Activated CD4-positive, alpha-beta T cell treated with anti-CD3 and anti-CD28 coated beads, Interleukin-2, amount 10 ng/mL, durations not matched to agents 7 days and 5 days (primary cell): ENCODE measurements around the gene FCGR2B. TPM values are rescaled to one million over a fixed set of nuclear protein-coding genes. Genes with fewer than 3 reads are reported as not detected.
"Not testable (repeated sequence)": the region's sequence is repeated elsewhere in the genome, so short reads cannot be mapped to it uniquely, and the experiment has no call there.

Experiments
- CTCF ChIA-PET: fragments of 350-600 bp; sonication (Branson Sonifier 250); formaldehyde crosslinking; loops from one replicate; lab custom pipeline; 2021; ENCODE audit warnings: antibody characterized with exemption; lab: Charles Lee
- POLR2A ChIA-PET: fragments of 350-600 bp; sonication (Branson Sonifier 250); formaldehyde crosslinking; loops from one replicate; lab custom pipeline; 2021; ENCODE audit warnings: antibody characterized with exemption; lab: Charles Lee
- DNase-seq: peaks from one replicate; pipeline ENCODE4 v3.0.0-alpha.2; 2020
- H3K27ac Mint-ChIP-seq: one replicate; pipeline ENCODE4 v1.8.0; 2021; ENCODE audit warnings: mild to moderate bottlenecking, moderate library complexity, mixed read lengths
- H3K27me3 Mint-ChIP-seq: one replicate; pipeline ENCODE4 v1.8.0; 2021; ENCODE audit warnings: mixed read lengths
- H3K36me3 Mint-ChIP-seq: one replicate; pipeline ENCODE4 v1.8.0; 2021; ENCODE audit warnings: low read depth, mixed read lengths
- H3K4me1 Mint-ChIP-seq: one replicate; pipeline ENCODE4 v1.8.0; 2021; ENCODE audit warnings: mixed read lengths
- H3K4me3 Mint-ChIP-seq: one replicate; pipeline ENCODE4 v1.8.0; 2021; ENCODE audit warnings: mild to moderate bottlenecking, moderate library complexity, mixed read lengths
- H3K9me3 Mint-ChIP-seq: one replicate; pipeline ENCODE4 v1.8.0; 2021; ENCODE audit warnings: mixed read lengths
- total RNA-seq, 2 experiments: library from RNA; stranded (reverse); gene quantifications; one replicate each; pipeline ENCODE4 v1.2.3, GENCODE V29; 2021

Gene FCGR2B
- total RNA-seq, 2 experiments from 2014 or later: not detected

DNA sequence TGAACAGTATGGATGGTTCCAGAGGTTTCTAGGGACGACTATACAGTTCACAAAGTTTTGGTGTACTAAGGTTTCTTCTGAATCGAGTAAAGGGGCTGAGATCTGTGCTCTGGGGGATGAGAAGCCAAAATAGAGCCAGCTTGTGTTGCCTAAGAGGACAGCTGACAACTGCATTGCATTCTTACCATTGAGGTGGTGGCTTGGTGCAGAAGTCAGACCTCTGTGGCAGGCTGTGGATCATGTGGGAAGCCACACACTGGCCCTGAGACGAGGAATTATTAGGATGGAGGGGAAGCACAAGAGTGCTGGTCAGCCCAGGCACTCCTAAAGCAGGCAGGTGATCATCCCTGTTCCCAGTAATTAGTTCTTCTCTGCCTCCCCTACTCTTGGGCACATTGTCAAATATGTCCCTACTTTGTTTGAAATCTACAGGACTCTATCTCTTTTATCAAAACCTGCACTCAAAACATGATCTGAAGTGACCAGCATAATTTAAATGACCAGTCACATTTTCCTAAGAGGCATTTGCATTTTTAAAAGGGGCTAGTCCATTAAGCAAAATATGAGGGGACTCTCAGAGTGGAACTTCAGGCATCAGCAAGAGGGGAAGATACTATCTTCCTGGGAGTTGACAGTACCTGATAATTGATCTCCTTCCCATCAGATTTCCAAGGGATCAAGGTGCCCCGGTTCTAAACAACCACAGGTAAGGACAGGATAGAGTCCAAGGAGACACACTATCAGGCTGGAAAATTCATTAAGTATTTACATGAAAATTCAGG, 58.2 kb downstream of the FCGR2B start, which contains the start of gene FCRLB:
TSS of gene FCRLB (plus strand) at position 589 of the 782 bp plus-strand sequence. CDS start 1,129 bp downstream, outside the sequence.
- CTCF ChIA-PET: interaction anchor here (1.3 kb wide), 1 partner anchor 42 kb away, joined by 5 read pairs; no protein-coding TSS in a partner anchor
- POLR2A ChIA-PET: no interaction called here

DNA sequence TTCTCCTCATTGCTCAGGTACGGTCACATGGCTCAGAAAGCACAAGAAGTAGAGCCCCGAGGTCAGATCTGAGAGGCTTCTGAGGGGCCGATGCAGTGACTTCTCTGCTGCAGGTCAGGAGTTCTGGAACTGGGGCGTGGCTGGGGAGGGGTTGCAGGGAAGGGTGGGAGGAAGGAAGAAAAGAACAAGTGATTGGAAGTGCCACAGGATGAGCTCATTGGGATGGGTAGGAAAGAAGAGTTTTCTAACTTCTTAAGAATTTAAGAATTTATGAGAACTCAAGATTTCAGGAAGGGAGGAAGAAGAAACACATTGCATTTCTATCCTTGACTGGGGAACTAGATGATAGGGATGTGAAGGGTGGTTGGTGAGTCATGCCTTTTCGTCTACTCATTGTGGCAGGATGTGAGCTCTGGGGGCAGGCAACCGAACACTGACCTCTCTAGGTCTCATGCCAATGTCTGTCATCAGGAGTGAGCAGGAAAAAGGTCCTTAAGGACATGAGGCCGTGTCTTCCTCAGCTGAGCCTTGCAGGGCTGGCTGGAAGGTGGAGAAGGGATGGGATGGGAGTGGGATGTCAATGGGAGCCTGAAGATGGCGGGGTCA, 58.9 kb downstream of the FCGR2B start:
- no peak overlapping the region for H3K27ac Mint-ChIP-seq
- H3K9me3 Mint-ChIP-seq: no peaks in the 10 kb centered on the region
- H3K4me3 Mint-ChIP-seq: no peak overlapping the region
- no peak for DNase-seq
- peaks cover 73% of the 10 kb centered on the region for H3K27me3 Mint-ChIP-seq
- CTCF ChIA-PET: interaction anchor here (1.1 to 1.3 kb wide), 2 partner anchors 41 to 153 kb away, joined by 3 to 5 read pairs; no protein-coding TSS in a partner anchor
- H3K4me1 Mint-ChIP-seq: peaks cover 22% of the 10 kb centered on the region
- POLR2A ChIA-PET: no interaction called here
- H3K36me3 Mint-ChIP-seq: no peaks in the 10 kb centered on the region

More for the DNA sequence above, 58.2 kb downstream of the FCGR2B start, which contains the start of gene FCRLB:
- Mint-ChIP-seq H3K36me3 (no peaks in the 10 kb centered on the region), H3K27me3 (peaks cover 73% of the 10 kb centered on the region), H3K4me1 (peaks cover 20% of the 10 kb centered on the region), H3K27ac (no peak within 1 kb of the TSS), H3K9me3 (no peaks in the 10 kb centered on the region), H3K4me3 (no peak within 1 kb of the TSS)
- no peak for DNase-seq

DNA sequence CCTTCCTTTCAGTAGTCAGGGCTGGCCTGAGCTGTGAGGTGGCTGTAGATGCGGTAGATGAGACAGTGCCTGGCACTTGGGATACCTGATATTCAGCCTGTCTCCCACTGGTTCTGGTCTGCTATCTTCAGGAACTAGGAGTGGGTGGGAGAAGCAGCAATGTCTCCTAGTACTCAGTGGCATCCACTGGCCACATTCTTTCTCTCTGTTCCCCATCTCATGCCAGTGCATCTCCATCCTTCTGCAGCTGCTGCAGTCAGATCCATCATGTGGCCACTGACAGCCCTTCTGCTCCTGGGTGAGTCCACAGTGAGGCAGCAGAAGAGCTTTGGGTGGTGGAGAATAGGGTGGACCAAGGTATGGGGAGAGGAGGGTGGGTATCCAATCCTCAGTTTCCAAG, 59.5 kb downstream of the FCGR2B start:
- peaks cover 23% of the 10 kb centered on the region for H3K4me1 Mint-ChIP-seq
- no peak overlapping the region for H3K27ac Mint-ChIP-seq
- CTCF ChIA-PET: interaction anchor here (1.1 to 1.3 kb wide), 2 partner anchors 40 to 152 kb away, joined by 3 to 5 read pairs; no protein-coding TSS in a partner anchor
- no peak for DNase-seq
- no peaks in the 10 kb centered on the region for H3K36me3 Mint-ChIP-seq
- no peak overlapping the region for H3K4me3 Mint-ChIP-seq
- H3K9me3 Mint-ChIP-seq: no peaks in the 10 kb centered on the region
- H3K27me3 Mint-ChIP-seq: peaks cover 68% of the 10 kb centered on the region
- POLR2A ChIA-PET: no interaction called here

DNA sequence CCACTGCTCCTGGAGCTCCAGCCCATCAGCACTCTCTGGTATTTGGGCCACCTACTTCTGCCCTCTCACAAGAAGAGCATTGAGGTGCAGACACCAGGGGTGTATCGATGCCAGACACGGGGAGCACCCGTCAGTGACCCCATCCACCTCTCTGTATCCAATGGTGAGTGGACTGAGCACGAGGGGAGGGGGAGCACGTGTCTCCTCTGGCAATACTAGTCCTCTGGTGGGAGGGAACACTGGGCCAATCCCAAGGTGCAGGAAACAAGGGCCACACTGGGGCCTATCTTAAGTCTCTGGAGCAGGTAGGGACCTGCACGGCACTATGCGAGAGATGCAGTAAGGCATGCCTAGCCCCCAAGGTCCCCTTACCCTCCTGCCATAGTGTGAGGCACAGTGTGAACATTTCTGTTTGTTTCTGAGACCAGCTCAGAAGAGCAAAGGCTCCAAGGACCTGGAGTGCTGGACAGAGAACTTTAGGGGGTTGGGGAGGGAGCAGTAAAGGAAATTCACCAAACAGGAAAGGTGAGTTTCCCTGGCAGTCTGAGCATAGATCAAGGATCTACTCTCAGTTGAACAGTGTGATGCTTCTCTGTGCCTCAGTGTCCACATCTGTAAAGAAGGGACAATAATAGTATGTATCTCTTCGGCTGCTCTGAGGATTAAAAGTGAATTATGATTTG, 60.7 kb downstream of the FCGR2B start:
- Mint-ChIP-seq H3K27ac (no peak overlapping the region), H3K36me3 (no peaks in the 10 kb centered on the region), H3K9me3 (no peaks in the 10 kb centered on the region), H3K27me3 (peaks cover 74% of the 10 kb centered on the region), H3K4me3 (no peak overlapping the region), H3K4me1 (peaks cover 31% of the 10 kb centered on the region)
- POLR2A ChIA-PET: no interaction called here
- CTCF ChIA-PET: no interaction called here
- no peak for DNase-seq

DNA sequence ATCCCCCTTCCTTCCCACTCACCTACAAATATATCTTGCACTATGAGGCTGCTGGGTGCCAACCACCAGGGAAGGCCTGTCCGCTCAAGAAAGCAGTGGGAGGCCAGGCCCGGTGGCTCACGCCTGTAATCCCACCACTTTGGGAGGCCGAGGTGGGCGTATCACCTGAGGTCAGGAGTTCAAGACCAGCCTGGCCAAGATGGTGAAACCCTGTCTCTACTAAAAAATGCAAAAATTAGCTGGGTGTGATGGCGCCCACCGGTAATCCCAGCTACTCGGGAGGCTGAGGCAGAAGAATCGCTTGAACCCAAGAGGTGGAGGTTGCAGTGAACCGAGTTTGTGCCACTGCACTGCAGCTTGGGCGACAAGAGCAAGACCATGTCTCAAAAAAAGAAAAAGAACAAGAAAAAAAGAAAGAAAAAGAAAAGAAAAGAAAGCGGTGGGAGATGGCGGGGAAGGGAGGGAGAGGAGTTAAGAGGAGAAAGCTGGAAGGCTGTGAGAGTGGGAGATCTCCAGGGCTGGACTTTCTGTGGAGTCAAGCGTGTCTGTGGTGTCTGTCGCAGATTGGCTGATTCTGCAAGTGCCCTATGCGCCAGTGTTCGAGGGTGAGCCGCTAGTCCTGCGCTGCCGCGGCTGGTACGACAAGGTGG, 62.4 kb downstream of the FCGR2B start:
- Mint-ChIP-seq H3K4me1 (peaks cover 40% of the 10 kb centered on the region), H3K27me3 (peaks cover 78% of the 10 kb centered on the region), H3K4me3 (peak overlapping the region; percentile 83)
- DNase-seq, H3K27ac Mint-ChIP-seq, H3K36me3 Mint-ChIP-seq, H3K9me3 Mint-ChIP-seq, POLR2A ChIA-PET: not testable (repeated sequence)
- CTCF ChIA-PET: interaction anchor here (1.1 to 2.5 kb wide), 8 partner anchors 9 to 234 kb away, joined by 3 to 14 read pairs (median 7); partner anchors contain the start of gene DUSP12

DNA sequence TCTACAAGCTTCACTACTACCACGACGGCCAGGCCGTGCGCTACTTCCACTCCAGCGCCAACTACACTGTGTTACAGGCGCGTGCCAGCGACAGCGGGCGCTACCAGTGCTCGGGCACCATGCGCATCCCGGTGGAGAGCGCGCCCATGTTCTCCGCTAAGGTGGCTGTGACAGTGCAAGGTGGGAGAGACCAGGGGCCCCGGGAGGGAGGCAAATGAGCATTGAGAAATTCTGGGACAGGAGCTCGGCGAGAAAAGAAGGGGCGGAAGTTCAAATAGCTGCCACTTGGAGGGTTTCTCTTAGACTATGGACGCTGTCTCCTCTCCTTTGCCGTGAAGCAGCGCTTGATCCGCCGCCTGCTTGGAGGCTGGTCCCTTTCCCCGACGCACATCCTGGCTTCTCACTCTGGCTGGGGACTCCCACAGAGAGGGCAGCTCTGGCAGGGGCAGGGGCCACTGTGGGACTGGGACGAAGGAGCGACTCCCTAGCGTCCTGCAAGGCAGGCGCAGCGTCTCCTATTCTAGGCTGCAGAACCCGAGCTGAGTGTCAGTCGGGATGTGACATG, 63.0 kb downstream of the FCGR2B start:
- no peaks in the 10 kb centered on the region for H3K36me3 Mint-ChIP-seq
- ChIA-PET CTCF (interaction anchor here (0.8 to 2.5 kb wide), 11 partner anchors 10 to 234 kb away, joined by 3 to 14 read pairs (median 5); partner anchors contain the start of gene DUSP12), POLR2A (no interaction called here)
- peak overlapping the region; percentile 83 for H3K4me3 Mint-ChIP-seq
- H3K4me1 Mint-ChIP-seq: peaks cover 43% of the 10 kb centered on the region
- no peaks in the 10 kb centered on the region for H3K9me3 Mint-ChIP-seq
- peak; percentile 22 for DNase-seq
- H3K27me3 Mint-ChIP-seq: peaks cover 77% of the 10 kb centered on the region
- peak overlapping the region; percentile 74 for H3K27ac Mint-ChIP-seq

DNA sequence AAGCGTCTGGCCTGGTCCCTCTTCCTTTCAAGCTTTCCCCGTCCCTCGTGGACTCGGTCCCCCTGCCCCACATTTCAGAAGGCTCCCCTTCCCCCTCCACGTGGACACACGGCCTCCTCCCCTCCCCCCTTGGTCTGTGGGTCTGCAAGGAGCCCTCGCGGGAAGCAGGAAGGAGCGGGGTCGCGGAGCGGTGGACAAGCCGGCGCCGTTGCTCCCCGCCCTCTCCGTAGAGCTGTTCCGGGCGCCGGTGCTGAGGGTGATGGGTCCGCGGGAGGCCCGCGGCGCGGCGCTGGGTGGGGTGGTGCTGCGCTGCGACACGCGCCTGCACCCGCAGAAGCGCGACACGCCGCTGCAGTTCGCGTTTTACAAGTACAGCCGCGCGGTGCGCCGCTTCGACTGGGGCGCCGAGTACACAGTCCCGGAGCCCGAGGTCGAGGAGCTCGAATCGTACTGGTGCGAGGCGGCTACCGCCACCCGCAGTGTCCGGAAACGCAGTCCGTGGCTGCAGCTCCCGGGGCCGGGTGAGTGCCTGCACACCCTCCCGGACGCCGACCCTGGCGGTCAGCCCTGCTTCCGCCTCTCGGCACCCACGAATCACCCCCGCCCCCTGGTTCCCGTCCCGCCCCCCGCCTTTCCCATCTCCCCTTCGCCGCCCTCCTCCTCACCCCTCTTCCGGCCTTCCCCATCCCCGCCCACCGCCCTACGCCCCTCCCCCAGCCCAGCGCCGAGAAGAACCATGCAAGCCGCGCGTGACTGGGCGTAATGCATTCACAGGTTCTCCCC, 63.7 kb downstream of the FCGR2B start:
- CTCF ChIA-PET: interaction anchor here (0.8 to 2.5 kb wide), 11 partner anchors 9 to 235 kb away, joined by 3 to 14 read pairs (median 5); partner anchors contain the start of gene DUSP12
- H3K27me3 Mint-ChIP-seq: peaks cover 78% of the 10 kb centered on the region
- H3K27ac Mint-ChIP-seq: peak overlapping the region; percentile 91
- POLR2A ChIA-PET: no interaction called here
- H3K4me1 Mint-ChIP-seq: peaks cover 44% of the 10 kb centered on the region
- no peaks in the 10 kb centered on the region for H3K9me3 Mint-ChIP-seq
- DNase-seq: peak; percentile 73
- no peaks in the 10 kb centered on the region for H3K36me3 Mint-ChIP-seq
- peak overlapping the region; percentile 83 for H3K4me3 Mint-ChIP-seq

DNA sequence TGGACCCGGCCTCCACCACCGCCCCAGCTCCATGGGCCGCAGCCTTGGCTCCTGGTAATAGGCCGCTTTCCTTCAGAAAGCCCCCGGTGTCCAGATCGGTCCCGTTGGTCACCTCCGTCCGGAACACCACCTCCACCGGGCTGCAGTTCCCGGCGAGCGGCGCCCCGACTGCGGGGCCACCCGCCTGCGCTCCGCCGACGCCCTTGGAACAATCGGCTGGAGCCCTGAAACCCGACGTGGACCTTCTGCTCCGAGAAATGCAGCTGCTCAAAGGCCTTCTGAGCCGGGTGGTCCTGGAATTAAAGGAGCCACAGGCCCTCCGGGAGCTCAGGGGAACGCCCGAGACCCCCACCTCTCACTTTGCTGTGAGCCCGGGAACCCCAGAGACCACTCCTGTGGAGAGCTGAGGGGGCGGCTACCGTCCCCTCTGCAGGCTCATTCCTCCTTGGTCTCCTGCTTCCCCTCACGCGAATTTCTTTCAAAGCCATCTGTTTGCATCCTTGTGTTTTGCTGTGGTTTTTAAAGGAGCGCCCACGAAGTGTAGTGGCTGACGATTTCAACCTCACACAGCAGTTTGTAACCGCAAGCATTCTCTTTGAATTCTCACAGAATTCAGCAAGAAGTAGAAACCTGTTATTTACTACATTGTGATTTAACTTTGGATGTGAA, 64.4 kb downstream of the FCGR2B start:
- Mint-ChIP-seq H3K27ac (peak overlapping the region; percentile 91), H3K4me1 (peaks cover 41% of the 10 kb centered on the region), H3K9me3 (no peaks in the 10 kb centered on the region), H3K36me3 (no peaks in the 10 kb centered on the region), H3K27me3 (peaks cover 75% of the 10 kb centered on the region), H3K4me3 (peak overlapping the region; percentile 83)
- ChIA-PET CTCF (interaction anchor here (1.7 to 2.5 kb wide), 6 partner anchors 9 to 22 kb away, joined by 7 to 14 read pairs (median 10); partner anchors contain the start of gene DUSP12), POLR2A (no interaction called here)
- peak; percentile 64 for DNase-seq

Other genes starting within 250 kb of the FCGR2B start
- gene FCGR2A, start 157.7 kb upstream of the FCGR2B start, total RNA-seq: not detected
- under 1 TPM in 1 of 2 experiments, not detected in 1; 0.07 TPM for gene HSPA6, start 138.6 kb upstream of the FCGR2B start, total RNA-seq
- gene FCGR3A, start 113.3 kb upstream of the FCGR2B start, total RNA-seq: not detected
- not detected for gene FCGR3B, start 32.0 kb upstream of the FCGR2B start, total RNA-seq
- gene FCRLA, start 44.1 kb downstream of the FCGR2B start, total RNA-seq: not detected
- under 1 TPM; 0.23 to 0.25 TPM for gene FCRLB, start 58.4 kb downstream of the FCGR2B start, total RNA-seq
- gene DUSP12, start 86.6 kb downstream of the FCGR2B start, total RNA-seq: 10 to 100 TPM; 21.6 TPM
- gene ATF6, start 103.2 kb downstream of the FCGR2B start, total RNA-seq: 10 to 100 TPM; 22.9 to 28.0 TPM